Lung (tissue), 12 donors: ENCODE measurements around the gene PDZD2. TPM values are rescaled to one million over a fixed set of nuclear protein-coding genes. Genes with fewer than 3 reads are reported as not detected.

Experiments used
- ATAC-seq: fragments of 200-7000 bp; cut with Tn5 transposase; one replicate; pipeline ENCODE4 v1.9.1; 2020; ENCODE audit warnings: moderate number of reproducible peaks; ENCODE audit not compliant: insufficient read depth, low FRiP score
- DNase-seq, 3 donors: peaks; one replicate each; pipeline ENCODE4 v3.0.0-alpha.2; 2013 to 2017
- H3K27ac ChIP-seq, 2 donors: one replicate each; pipeline ENCODE4 v1.5.1; 2013; ENCODE audit warnings: mild to moderate bottlenecking in 2 of 2, moderate library complexity in 2 of 2, control low read depth in 1 of 2, inconsistent platforms in 1 of 2, low read depth in 1 of 2, low read length in 1 of 2
- H3K27me3 ChIP-seq, 3 donors: one replicate each; pipeline ENCODE4 v1.5.1; 2013; ENCODE audit warnings: low read length in 2 of 3; ENCODE audit not compliant: control insufficient read depth in 3 of 3, insufficient read depth in 3 of 3
- H3K36me3 ChIP-seq, 4 donors: one replicate each; pipeline ENCODE4 v1.5.1; 2013; ENCODE audit warnings: low read length in 4 of 4, mild to moderate bottlenecking in 1 of 4, moderate library complexity in 1 of 4; ENCODE audit not compliant: control insufficient read depth in 4 of 4, insufficient read depth in 4 of 4
- H3K4me1 ChIP-seq, 5 donors: one replicate each; pipeline ENCODE4 v1.5.1; 2013; ENCODE audit warnings: low read length in 5 of 5, mild to moderate bottlenecking in 2 of 5, moderate library complexity in 1 of 5; ENCODE audit not compliant: control insufficient read depth in 5 of 5, insufficient read depth in 5 of 5
- H3K4me3 ChIP-seq: one replicate; pipeline ENCODE4 v1.5.1; 2013; ENCODE audit warnings: mild to moderate bottlenecking, control low read depth, moderate library complexity
- H3K9ac ChIP-seq, 2 donors: one replicate each; pipeline ENCODE4 v1.5.1; 2013; ENCODE audit warnings: low read length in 2 of 2, control low read depth in 1 of 2; ENCODE audit not compliant: insufficient read depth in 1 of 2
- H3K9me3 ChIP-seq, 4 donors: one replicate each; pipeline ENCODE4 v1.5.1; 2013; ENCODE audit warnings: low read length in 3 of 4, mild to moderate bottlenecking in 1 of 4, moderate library complexity in 1 of 4; ENCODE audit not compliant: control insufficient read depth in 4 of 4, insufficient read depth in 3 of 4
- CTCF ChIP-seq: IDR thresholded peaks from 2 replicates; pipeline ENCODE4 v1.5.1; 2012; ENCODE audit warnings: mild to moderate bottlenecking; ENCODE audit errors: control extremely low read depth, extremely low read depth
- WGBS, 2 donors: extraction: QIAGEN DNeasy Blood & Tissue Kit; methylation state at CpG; one replicate each; pipeline ENCODE4 v1.1.7; 2013; 5-methylcytosine and 5-hydroxymethylcytosine counted together
- polyA plus RNA-seq, 2 donors: library from polyadenylated mRNA; stranded (reverse); fragments of 200-250 nt; gene quantifications; one replicate each; pipeline ENCODE4 v1.2.1, GENCODE V29; 2013
- total RNA-seq, 2 donors: library from RNA; depleted of rRNA in 1 of 2; stranded (reverse); fragments of >200 nt in 1 of 2; gene quantifications; one replicate each; pipeline ENCODE4 v1.2.1, GENCODE V29; 2014 to 2021
- donor health status: control.
- donor health status: control.
- donor health status: Bipolar disorder and iron deficiency.
- donor health status: healthy.
- donor health status: DM: yes; HTN: yes; CAD: no.

The PDZD2 gene
- total and polyA plus RNA-seq, 4 donors: 9.2 to 56.3 (median 24.8) TPM

GRCh38 chr5:31638345-31638744, 586 bp upstream of the PDZD2 start:
- WGBS, 2 donors: 17 to 21% methylated on average over 9 of the region's 9 CpGs
- H3K4me1 ChIP-seq: peaks cover 0 to 20% (median 9%) of the 10 kb centered on the region in 5 donors
- ATAC-seq: no peak
- peak overlapping the region; percentile 61 for H3K4me3 ChIP-seq
- no peak for TF ChIP-seq CTCF
- peaks cover 0 to 11% (median 5%) of the 10 kb centered on the region in 3 donors for H3K27me3 ChIP-seq
- no peak overlapping the region for H3K9ac ChIP-seq
- DNase-seq: peak in 2 of 3 donors; percentile 9 to 11
- peak overlapping the region in 1 of 2 donors; percentile 84 for H3K27ac ChIP-seq
- no peaks in the 10 kb centered on the region for H3K36me3 ChIP-seq
- H3K9me3 ChIP-seq: no peaks in the 10 kb centered on the region

GRCh38 chr5:31639481-31640411, 815 bp downstream of the PDZD2 start:
- no peaks in the 10 kb centered on the region for H3K36me3 ChIP-seq
- TF ChIP-seq CTCF: no peak
- peaks cover 0 to 11% (median 5%) of the 10 kb centered on the region in 3 donors for H3K27me3 ChIP-seq
- H3K27ac ChIP-seq: peak overlapping the region in 1 of 2 donors; percentile 84
- ATAC-seq (no peak), DNase-seq (peak in 1 of 3 donors; percentile 14)
- peak overlapping the region; percentile 61 for H3K4me3 ChIP-seq
- no peak overlapping the region for H3K9ac ChIP-seq
- peaks cover 0 to 20% (median 10%) of the 10 kb centered on the region in 5 donors for H3K4me1 ChIP-seq
- WGBS, 2 donors: 15% methylated on average over 43 to 50 of the region's 50 CpGs
- H3K9me3 ChIP-seq: no peaks in the 10 kb centered on the region

- DNase-seq (no peak), ATAC-seq (no peak)
- Histone ChIP-seq H3K4me3 (no peak overlapping the region), H3K27me3 (peaks cover 0 to 11% (median 5%) of the 10 kb centered on the region in 3 donors), H3K9ac (no peak overlapping the region), H3K27ac (peak overlapping the region in 1 of 2 donors; percentile 84), H3K9me3 (no peaks in the 10 kb centered on the region), H3K36me3 (no peaks in the 10 kb centered on the region), H3K4me1 (peaks cover 0 to 20% (median 10%) of the 10 kb centered on the region in 5 donors)
- no peak for TF ChIP-seq CTCF
- 90 to 98% methylated on average over 1 of the region's 1 CpG for WGBS, 2 donors
These were observed 1.6 kb downstream of the PDZD2 start for GRCh38 chr5:31640573-31640972.
